Measurements from ENCODE around the gene HPN.
"Not testable (repeated sequence)": the region's sequence is repeated elsewhere in the genome, so short reads cannot be mapped to it uniquely, and the experiment has no call there.

Gene HPN

DNA sequence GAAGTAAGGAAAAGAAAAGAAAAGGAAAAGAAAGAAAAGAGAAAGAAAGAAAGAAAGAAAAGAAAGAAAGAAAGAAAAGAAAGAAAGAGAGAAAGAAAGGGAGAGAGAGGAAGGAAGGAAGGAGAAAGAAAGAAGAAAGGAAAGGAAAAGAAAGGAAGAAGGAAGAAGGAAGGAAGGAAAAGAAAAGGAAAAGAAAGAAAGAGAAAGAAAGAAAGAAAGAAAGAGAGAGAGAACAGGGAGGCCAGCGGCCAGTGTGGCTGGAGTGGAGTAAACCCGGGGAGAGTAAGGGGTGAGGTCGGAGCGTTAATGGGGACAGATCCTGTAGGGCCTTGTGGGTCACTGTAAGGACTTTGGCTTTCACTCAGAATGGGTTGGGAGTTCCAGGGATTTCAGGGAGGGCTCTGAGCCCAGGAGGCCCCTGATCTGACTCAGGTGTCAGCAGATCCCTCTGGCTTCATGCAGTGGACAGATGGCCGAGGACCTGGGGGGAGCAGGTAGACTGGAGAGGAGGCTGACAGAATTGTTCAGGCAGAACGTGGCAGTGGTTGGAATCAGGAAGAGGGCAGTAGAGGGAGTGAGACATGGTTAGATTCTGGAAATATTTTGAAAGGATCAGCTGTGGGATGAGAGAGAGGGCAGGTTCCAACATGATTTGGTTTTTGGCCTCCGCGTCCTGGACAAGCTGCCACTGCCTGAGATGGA is 54.3 kb downstream of the HPN start:
- no peak overlapping the region for H3K9ac ChIP-seq
- no peaks in the 10 kb centered on the region for H4K20me1 ChIP-seq
- TF ChIP-seq Cebpa-rat (IDR thresholded peaks at IDR 0.05), result no peak
- no peak overlapping the region for H3K4me3 ChIP-seq
- peaks cover 2 to 34% (median 27%) of the 10 kb centered on the region in 10 experiments; a peak in 17 of 20 replicates for H3K4me1 ChIP-seq
- no peaks in the 10 kb centered on the region for H3K27me3 ChIP-seq
- H3K9me3 ChIP-seq (replicated peaks in 1 of 11), result no peaks in the 10 kb centered on the region
- no peak overlapping the region for H3K27ac ChIP-seq
- no peaks in the 10 kb centered on the region for H3K36me3 ChIP-seq
- H3K4me2 ChIP-seq, result peak overlapping the region in 2 of 11 experiments; percentile 18; a peak in 2 of 22 replicates

DNA sequence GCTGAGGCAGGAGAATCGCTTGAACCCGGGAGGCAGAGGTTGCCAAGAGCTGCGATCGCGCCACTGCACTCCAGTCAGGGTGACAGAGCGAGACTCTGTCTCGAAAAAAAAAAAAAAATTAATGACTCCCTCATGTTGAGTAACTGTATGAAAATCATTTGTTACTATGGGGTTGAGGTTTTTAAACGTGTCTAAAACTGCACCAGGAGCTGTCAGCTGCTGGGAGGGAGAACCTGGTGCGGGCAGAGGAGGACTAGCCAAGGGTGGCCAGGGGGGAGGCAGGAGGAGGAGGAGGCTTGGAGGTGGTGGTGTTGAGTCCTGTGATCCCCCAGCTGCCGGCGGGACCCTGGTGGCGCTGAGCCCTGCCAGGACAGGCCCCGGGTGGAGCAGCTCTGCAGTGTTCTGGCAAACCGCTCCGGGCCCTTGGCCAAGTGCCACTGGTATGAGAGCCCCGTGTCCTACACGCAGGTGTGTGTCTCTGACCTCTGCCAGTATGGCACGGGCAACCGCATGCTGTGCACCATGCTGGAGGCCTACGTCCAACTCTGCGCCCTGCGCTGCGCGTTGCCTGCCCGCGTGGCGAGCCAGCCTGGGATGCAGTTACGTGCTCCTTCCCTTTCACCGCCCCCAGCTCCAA is 57.0 kb downstream of the HPN start:
- H3K27ac ChIP-seq, result no peak overlapping the region
- peaks cover 0 to 27% (median 19%) of the 10 kb centered on the region in 10 experiments; a peak in 12 of 20 replicates for H3K4me1 ChIP-seq

DNA sequence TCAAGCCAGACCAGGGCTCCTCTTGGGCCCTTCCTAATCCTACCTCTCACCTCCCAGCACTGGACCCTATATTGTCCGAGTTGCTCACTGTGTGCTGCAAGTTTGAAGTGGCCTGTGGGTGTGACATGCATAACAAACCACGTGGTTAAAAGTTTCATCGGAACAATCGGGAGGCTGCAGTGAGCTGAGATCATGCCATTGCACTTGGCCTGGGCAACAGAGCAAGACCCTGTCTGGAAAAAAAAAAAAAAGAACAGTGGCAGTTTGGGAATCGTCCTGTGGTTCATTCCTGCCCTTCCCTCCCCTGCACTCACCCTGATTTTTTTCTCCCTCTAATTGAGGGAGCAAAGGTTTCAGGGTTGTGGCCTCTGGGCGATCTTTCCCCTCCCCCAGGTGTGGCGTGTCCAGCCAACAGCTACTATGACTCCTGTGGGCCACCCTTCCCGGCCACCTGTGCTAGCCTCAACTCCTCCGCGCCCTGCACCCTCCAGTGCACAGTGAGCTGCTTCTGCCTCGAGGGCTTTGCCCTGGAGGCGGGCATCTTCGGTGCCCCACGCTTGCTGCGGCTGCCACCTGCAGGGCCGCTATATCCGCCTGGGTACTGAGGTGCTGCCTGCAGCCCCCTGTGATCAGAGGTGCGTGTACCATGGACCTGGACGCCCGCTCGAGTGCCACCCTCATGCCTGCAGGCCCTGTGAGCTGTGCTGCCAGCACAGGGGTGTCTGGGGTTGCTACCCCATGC is 57.8 kb downstream of the HPN start:
- Histone ChIP-seq H4K20me1 (no peaks in the 10 kb centered on the region), H3K36me3 (no peaks in the 10 kb centered on the region), H3K9me3 (replicated peaks in 1 of 11) (no peaks in the 10 kb centered on the region), H3K4me3 (no peak overlapping the region), H3K4me1 (peaks cover 0 to 31% (median 19%) of the 10 kb centered on the region in 10 experiments; a peak in 12 of 20 replicates), H3K27ac (no peak overlapping the region), H3K9ac (no peak overlapping the region), H3K4me2 (peak overlapping the region in 8 of 11 experiments; percentile 12 to 53 (median 37); a peak in 13 of 22 replicates), H3K27me3 (no peaks in the 10 kb centered on the region)
- TF ChIP-seq Cebpa-rat (IDR thresholded peaks at IDR 0.05), result no peak

More for the DNA sequence above, 57.0 kb downstream of the HPN start:
- Histone ChIP-seq H4K20me1 (no peaks in the 10 kb centered on the region), H3K4me3 (no peak overlapping the region), H3K9ac (no peak overlapping the region; a peak in 1 of 22 replicates), H3K27me3 (no peaks in the 10 kb centered on the region), H3K9me3 (replicated peaks in 1 of 11) (no peaks in the 10 kb centered on the region), H3K36me3 (no peaks in the 10 kb centered on the region), H3K4me2 (peak overlapping the region in 7 of 11 experiments; percentile 12 to 53 (median 38); a peak in 13 of 22 replicates)
- no peak for TF ChIP-seq Cebpa-rat (IDR thresholded peaks at IDR 0.05)

DNA sequence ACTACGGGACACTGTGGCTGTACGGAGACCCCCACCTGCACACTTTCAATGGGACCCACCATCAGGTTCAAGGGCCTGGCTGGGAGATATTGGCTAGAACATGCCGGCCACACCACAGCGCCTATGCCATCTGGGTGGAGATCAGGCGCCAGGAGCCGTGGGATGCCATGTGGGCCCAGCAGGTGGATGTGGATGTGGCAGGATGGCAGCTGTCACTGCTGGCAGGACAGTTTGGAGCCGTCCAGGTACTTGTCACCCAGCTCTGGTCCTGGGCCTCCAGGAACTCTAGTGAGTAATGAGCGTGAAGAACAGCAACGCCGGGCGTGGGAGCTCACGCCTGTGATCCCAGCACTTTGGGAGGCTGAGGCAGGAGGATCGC is 58.4 kb downstream of the HPN start:
- Histone ChIP-seq H3K36me3 (no peaks in the 10 kb centered on the region), H3K4me2 (peak overlapping the region in 5 of 11 experiments; percentile 36 to 53 (median 46); a peak in 10 of 22 replicates), H3K4me1 (peaks cover 0 to 31% (median 19%) of the 10 kb centered on the region in 10 experiments; a peak in 12 of 20 replicates), H3K27ac (no peak overlapping the region), H3K4me3 (no peak overlapping the region), H4K20me1 (no peaks in the 10 kb centered on the region), H3K9me3 (replicated peaks in 1 of 11) (no peaks in the 10 kb centered on the region), H3K27me3 (no peaks in the 10 kb centered on the region), H3K9ac (no peak overlapping the region)
- TF ChIP-seq Cebpa-rat (IDR thresholded peaks at IDR 0.05), result no peak

DNA sequence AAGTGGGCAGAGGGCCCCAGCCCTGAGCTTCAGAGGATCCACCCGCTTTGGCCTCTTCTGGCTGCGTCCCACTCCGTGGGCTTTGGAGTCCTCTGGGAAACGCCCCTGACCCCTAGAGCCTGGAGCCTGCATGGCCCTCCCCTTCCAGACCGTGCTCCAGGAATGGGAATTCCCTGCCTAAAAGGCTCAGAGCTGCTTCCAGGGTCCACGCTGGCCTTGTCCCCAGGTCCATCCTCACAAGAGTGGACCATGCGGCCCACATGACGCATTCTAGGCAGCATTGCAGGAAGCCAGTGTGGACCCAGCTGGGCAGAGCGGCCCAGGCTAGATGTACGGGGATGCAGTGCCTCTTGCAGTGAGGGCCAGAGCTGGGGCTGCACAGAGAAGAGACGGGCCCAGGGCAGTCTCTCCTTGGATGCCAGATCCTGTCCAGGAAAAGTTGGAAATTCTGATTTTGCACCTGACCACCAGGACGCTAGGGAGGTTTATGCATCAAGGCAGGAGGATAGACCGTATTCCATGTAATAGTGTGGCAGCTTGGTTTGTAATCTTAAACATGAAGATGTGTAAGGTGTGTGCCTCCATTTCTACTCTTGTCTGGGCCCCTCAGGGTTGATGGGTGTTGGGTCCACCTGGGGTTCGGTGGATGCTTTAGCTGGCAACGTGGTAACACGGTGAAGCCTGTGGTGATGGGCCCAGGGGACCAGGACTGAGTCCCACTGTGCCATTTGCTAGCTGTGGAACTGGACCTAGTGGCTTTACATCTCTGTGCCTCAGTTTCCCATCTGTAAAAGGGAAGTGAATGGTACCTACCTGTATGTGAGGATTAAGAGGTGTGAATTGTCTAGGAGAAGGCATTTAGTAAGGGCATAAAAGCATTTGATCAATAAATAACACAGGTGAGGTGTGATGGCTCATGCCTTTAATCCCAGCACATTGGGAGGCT is 59.3 kb downstream of the HPN start:
- no peak overlapping the region for H3K4me2 ChIP-seq
- no peak overlapping the region for H3K27ac ChIP-seq
- H3K9ac ChIP-seq, result no peak overlapping the region
- H3K4me1 ChIP-seq, result peaks cover 0 to 28% (median 16%) of the 10 kb centered on the region in 10 experiments; a peak in 12 of 20 replicates
- H3K9me3 ChIP-seq (replicated peaks in 1 of 11), result peaks cover 0 to 3% (median 1%) of the 10 kb centered on the region in 11 experiments; a peak in 4 of 22 replicates
- H4K20me1 ChIP-seq, result no peaks in the 10 kb centered on the region
- no peaks in the 10 kb centered on the region for H3K36me3 ChIP-seq
- no peaks in the 10 kb centered on the region for H3K27me3 ChIP-seq
- no peak overlapping the region for H3K4me3 ChIP-seq
- TF ChIP-seq Cebpa-rat (IDR thresholded peaks at IDR 0.05), result no peak

DNA sequence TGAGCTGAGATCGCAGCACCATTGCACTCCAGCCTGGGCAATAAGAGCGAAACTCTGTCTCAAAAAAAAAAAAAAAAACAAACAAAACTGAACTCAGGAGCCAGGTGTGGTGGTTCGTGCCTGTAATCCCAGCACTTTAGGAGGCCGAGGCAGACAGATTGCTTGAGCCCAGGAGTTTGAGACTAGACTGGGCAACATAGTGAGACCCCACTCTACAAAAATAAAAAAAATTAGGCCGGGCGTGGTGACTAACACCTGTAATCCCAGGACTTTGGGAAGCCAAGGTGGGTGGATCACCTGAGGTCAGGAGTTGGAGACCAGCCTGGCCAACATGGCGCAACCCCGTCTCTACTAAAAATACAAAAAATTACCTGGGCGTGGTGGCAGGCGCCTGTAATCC is 60.4 kb downstream of the HPN start:
- not testable (repeated sequence) for H3K4me2 ChIP-seq, H3K36me3 ChIP-seq, H3K27me3 ChIP-seq, H3K4me3 ChIP-seq, H4K20me1 ChIP-seq, H3K9ac ChIP-seq, H3K27ac ChIP-seq
- Histone ChIP-seq H3K9me3 (replicated peaks in 1 of 11) (peaks cover 0 to 11% (median 9%) of the 10 kb centered on the region in 11 experiments; a peak in 8 of 22 replicates), H3K4me1 (peaks cover 0 to 21% (median 13%) of the 10 kb centered on the region in 10 experiments; a peak in 12 of 20 replicates)

DNA sequence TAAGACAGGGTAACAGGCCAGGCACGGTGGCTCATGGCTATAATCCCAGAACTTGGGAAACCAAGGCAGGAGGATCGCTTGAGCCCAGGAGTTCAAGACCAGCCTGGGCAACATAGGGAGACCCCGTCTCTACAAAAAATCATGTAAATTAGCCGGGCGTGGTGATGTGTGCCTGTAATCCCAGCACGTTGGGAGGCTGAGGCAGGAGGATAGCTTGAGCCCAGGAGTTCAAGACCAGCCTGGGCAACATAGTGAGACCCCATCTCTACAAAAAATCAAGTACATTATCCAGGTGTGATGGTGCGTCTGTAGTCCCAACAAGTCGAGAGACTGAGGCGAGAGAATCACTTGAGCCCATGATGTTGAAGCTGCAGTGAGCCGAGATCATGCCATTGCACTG is 62.1 kb downstream of the HPN start:
- H3K4me2 ChIP-seq, H3K27ac ChIP-seq, H3K27me3 ChIP-seq, H3K4me3 ChIP-seq, H4K20me1 ChIP-seq, H3K9ac ChIP-seq, H3K36me3 ChIP-seq: not testable (repeated sequence)
- Histone ChIP-seq H3K9me3 (replicated peaks in 1 of 11) (peaks cover 0 to 11% (median 9%) of the 10 kb centered on the region in 11 experiments; a peak in 8 of 22 replicates), H3K4me1 (peaks cover 6 to 18% (median 12%) of the 10 kb centered on the region in 10 experiments; a peak in 17 of 20 replicates)

DNA sequence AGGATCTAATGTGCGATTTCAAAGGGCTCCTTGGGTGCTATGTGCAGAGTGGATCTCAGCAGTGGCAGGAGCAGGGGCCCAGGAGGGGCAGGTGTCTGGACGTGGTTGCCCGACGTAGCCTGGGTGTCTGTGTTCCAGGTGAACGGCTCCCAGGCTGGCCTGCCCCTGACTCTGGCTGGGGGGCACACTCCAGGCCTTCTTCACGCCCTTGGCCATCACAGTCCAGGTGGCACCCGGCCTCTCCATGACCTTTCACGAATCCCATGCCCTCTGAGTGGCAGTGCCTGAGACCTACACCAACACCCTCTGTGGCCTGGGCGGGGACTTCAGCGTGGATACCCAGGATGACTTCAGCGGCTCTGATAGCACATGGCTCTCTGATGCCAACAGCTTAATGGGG is 62.8 kb downstream of the HPN start:
- Histone ChIP-seq H3K4me2 (no peak overlapping the region), H3K4me1 (peaks cover 3 to 11% (median 6%) of the 10 kb centered on the region in 10 experiments; a peak in 16 of 20 replicates), H4K20me1 (no peaks in the 10 kb centered on the region), H3K27ac (no peak overlapping the region), H3K4me3 (no peak overlapping the region), H3K9ac (no peak overlapping the region), H3K27me3 (no peaks in the 10 kb centered on the region), H3K36me3 (no peaks in the 10 kb centered on the region), H3K9me3 (replicated peaks in 1 of 11) (peaks cover 0 to 11% (median 9%) of the 10 kb centered on the region in 11 experiments; a peak in 8 of 22 replicates)
- TF ChIP-seq Cebpa-rat (IDR thresholded peaks at IDR 0.05), result no peak

All from BLaER1 treated with 17β-estradiol and CSF1 and Interleukin-3, amounts not matched to agents 10 nM and 100 nM (cell line).